Tibial nerve (tissue), 3 donors: ENCODE measurements around the gene GJB4.

Source experiments
- POLR2A ChIP-seq, 2 donors: fragments of 450-650 bp; IDR thresholded peaks; one replicate each; pipeline ENCODE4 v1.6.1; 2017; ENCODE audit warnings: antibody characterized with exemption in 2 of 2, mild to moderate bottlenecking in 2 of 2, moderate library complexity in 2 of 2
- TF ChIP-seq, protein P1 (sequence below), 5 experiments: fragments of 200-600 bp in 3 of 5; fragments of 450-650 bp in 2 of 5; sonication (generic) in 3 of 5; IDR thresholded peaks; one replicate each; pipeline ENCODE4 v1.5.1; 2016 to 2019; ENCODE audit warnings: antibody characterized with exemption in 5 of 5, mild to moderate bottlenecking in 3 of 5, moderate library complexity in 2 of 5

DNA sequence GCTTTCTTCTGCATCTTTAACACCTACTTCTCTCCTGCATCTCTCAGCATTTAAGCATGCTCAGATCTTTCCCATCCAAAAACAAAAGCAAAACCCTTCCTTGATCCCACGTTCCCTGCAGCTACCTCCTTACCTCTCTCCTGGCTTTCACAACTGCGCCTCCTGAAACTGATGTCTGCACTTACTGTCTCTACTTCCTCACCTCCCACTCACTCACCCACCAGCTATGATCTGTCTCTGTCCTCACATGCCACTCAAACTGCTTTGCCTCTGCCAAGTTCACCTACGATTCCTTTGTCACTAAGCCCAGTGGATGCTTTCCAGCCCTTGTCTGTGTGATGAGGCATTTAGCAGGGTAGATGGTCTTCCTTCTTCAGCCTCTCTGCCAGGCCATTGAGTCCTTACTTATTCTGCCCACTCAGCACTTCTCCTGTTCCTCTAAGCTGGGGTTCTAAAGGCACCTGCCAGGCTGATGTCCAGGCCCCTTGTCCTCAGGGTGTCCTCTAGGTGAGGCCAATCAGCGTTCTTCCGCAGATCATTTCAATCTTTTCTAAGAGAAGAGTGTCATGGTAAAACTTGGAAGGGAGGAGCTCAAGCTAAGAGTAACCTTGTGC, 11.5 kb downstream of the GJB4 start:
- TF ChIP-seq, protein P1, sequence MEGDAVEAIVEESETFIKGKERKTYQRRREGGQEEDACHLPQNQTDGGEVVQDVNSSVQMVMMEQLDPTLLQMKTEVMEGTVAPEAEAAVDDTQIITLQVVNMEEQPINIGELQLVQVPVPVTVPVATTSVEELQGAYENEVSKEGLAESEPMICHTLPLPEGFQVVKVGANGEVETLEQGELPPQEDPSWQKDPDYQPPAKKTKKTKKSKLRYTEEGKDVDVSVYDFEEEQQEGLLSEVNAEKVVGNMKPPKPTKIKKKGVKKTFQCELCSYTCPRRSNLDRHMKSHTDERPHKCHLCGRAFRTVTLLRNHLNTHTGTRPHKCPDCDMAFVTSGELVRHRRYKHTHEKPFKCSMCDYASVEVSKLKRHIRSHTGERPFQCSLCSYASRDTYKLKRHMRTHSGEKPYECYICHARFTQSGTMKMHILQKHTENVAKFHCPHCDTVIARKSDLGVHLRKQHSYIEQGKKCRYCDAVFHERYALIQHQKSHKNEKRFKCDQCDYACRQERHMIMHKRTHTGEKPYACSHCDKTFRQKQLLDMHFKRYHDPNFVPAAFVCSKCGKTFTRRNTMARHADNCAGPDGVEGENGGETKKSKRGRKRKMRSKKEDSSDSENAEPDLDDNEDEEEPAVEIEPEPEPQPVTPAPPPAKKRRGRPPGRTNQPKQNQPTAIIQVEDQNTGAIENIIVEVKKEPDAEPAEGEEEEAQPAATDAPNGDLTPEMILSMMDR (IDR thresholded peaks at IDR 0.05) = no peak
- TF ChIP-seq POLR2A (IDR thresholded peaks at IDR 0.05) = no peak
